HG02973 (cell line): ENCODE measurements around the gene BUB1B.

Source experiments
- ATAC-seq: cut with Tn5 transposase; IDR thresholded peaks from one replicate; pipeline ENCODE4 v1.9.1; 2021; ENCODE audit warnings: moderate library complexity; ENCODE audit not compliant: unreplicated experiment

BUB1B gene

DNA sequence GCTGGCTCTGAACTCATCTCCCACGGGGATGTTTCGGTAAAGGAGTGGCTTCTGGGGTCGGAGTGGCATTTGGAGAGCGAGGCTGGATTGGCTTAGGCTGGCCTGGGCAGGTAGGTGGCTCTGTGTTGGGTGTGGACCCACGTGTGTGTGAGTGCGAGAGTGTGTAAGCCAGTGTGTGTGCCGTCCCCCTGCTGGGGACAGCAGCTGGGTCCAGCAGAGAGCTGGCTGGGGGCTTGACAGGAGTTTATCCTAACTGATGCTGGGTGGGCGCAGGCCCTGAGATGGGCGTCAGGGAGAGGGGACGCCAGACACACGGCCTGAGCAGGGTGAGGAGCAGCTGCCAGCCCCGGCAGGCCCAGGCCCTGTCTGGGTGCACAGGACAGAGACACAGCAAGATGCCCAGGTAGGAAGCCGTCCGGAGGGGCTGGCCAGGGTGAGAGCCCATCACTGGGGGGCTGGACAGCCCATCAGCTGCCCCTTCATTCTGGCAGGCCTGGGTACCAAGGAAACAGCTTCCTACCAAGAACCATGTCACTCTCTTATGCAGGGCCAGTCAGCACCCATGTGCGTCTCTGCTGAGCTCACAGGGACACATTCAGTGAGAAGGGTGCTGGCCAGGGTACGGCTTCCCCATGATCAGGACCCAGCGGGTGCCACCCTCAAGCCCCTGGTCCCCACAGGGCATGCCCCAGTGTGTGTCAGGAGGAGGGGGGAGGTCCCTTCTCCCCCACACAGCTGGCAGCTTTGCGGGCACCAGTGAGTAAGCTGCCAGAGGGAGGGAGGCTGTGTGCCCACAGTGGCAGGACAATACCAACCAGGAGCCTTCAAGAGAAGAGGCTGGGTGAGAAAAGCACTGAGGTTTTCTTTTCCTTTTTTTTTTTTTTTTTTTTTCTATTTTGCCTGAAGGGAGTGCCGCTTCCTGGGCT, 79.1 kb downstream of the BUB1B start:
- ATAC-seq: no peak

DNA sequence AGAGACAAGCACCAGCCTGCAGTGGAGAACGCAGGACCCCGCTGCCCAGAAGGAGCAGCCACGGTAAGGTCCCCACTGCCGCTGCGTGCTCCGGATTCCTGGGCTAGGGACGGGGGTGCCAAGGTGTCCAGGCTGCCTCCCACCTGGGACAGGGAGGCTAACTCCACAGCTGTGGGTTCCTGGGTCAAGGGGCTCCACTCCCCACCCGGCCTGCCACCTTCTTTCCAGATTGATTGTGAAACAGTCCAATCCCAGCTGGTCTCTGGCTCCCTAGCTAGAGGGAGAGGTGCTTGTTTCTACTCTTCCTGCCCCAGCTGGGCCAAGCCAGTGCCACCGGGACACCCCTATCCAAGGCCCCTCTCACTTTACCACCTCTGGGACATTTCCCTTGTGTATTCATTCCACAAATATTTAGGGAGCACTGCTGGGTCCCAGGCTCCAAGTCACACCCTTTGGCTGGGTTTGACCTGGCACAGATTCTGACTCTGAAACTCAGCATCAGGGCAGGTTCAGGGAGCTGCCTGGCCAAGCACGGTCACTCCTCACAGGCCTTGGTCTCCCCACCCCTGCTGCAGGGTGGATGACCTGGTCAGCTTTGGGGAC, 79.9 kb downstream of the BUB1B start:
- ATAC-seq: no peak

DNA sequence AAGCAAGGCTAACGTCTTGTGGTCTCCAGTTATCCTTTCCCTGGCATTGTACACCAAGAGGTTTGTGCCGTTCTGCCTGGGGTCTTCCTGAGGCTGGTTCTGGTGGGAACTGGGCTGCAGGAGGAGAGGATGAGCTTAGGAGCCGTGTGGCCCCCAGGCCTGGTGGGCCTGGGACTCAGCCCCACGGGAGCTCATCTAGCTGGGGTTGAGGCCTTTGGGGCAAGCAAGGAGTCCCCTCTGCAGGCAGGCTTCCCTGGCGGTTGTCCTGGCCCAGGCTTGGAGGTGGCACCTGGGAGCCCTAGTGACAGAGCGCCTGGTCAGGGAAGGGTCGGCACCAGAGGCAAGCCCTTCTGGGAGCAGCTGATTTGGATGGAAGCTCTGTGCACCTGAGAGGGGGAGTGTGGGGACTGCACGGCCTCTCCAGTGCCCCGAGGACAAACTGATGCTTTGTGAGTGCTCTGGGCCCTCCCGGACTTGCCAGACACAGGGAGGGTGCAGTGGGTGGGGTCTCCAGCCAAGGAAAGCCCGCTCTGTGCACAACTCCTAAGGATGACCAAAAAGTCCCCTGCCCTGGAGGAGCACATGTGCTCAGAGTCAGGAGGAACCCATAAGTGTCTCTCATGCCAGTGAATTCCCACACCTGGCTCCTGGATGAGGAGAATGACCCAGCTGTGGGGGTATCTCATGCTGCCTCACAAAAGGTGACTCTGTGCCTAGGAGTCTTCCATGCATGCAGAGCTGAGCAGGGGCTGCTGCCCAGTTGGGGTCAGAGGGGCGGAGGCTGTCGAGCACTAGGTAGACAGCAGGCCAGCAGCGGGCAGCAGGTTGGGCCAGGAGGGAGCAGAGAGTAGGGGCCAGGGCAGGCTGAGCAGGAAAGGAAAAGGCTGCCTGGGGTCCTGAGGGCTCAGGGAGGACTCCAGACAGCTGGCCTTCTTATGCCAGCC, 80.7 kb downstream of the BUB1B start:
- ATAC-seq: no peak

DNA sequence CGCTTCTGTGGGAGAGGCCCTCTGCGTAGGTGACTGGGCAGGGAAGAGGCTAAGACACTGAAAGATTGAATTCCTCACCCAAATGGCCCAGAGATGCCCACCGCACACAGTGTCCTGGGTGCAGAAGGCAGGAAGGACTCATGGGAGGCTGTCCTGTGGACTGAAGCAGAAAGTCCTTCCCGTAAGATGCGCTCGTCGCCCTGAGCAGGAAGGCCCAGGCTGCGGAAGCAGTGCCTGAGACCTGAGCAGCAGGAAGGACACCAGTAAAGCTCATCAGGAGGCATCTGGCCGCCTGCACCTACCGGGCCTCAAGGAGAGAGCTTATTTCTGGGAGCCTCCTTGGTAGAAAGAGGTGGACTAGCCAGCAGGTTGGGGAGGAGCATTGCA, 81.3 kb downstream of the BUB1B start:
- no peak for ATAC-seq

DNA sequence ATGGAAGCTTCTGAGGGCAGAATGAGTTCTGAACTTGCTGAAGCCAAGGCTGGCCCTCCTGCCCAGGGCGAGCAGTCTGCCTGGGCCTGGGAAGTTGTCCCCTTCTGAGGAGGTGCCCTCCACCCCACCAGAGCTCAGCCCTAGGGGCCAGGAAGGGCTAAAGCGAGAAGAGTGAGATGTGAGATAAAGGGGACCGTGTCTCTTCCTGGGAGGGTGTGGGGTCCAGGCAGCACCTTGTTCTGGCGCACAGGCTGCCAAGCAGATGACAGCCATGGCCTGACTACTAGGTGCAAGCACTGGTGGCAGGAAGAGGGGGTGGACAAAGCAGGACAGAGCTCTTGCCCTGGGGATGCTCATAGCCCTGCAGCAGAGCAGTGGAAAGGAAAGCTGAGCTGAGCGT, 81.7 kb downstream of the BUB1B start:
- ATAC-seq: no peak

DNA sequence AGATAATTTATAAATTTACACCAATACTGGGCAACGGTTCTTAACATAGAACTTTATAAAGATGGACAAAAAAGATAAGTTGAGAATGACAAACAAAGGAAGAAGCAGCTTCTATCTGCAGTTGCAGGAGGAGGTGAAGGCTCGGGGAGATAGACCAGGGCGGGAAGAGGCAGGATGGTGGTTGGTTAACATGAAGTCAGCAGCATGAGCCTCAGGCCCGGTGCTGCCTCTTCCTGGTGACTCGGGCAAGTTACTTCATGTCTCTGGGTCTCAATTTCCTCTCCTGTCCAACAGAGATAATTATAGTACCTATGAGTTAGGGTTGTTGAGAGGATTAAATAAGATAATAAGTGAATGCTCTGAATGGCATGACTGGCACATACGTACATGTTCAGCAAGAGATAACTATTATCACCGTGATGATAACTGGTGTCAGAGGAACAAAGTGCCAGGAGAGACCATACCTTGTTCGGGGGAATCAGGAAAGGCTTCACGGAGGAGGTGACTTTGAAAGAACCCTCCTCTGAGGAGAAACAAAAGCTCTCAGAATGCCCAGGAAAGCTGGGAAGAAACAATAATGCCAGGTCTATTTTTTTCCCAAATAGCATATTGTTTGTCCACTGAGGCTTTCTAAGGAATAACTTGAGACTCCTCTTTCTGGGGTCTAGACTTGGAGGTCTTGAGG, 82.4 kb downstream of the BUB1B start:
- no peak for ATAC-seq

DNA sequence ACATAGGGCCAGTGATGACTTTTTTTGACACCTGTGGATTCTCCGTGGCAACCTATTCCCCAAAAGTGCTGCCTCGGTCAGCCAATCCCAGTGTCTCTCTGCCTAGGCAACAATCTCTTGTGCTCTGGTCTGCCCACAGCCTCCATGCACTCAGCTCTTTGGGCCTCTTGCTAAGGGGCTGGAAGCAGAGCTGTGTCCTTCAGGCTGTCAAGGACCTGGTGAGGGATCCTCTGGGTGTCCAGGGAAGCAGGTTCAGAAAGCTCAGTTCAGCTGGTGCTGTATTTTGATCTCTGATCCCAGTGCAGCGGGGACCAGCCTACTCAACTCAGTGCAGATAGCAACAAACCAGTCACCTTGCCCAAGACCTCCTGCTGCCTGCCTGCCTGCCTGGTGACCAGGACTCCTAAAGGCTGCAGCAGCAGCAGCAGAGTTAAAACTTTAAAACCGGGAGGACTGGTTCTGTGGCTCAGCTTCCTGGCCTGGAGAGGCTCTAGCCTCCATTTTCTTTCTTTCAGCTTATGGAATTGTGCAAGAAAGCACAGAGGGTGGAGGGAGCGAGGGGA, 84.2 kb downstream of the BUB1B start:
- ATAC-seq: no peak

DNA sequence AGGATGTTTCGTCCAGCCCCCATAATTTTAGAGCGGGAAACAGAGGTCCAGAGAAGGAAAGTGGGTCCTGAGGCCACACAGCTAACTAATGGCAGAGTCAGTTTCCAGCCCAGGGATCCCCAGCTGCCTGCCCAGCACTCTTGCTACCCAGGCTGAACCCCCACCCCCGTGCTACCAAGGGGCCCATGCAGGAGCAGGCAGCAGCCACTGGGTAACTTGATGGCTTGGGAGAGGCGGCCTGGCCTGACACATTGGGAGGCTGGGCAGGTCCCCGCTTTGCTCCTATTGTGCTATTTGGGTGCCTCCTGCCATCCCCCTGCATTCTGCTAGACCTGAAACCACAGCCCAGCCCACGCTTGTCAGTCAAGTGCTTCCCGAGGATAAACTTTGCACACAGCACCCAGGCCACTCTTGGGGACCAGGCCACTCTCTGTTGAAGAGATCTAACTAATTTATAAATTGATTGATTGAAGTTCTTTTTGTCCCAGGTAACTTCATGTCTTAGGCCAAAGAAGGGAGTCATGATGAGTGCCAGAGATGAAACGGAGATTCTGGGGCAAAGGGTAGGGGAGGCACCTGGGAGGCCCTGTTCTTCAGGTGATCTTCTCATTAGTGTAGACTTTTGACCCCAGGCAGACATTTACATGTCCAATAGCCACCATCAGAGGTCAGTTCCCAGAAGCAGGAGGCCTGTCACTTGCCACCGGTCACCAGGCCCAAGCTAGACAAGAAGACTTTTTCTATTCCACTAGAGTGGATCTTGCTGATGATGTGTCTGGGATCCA, 85.0 kb downstream of the BUB1B start:
- ATAC-seq: no peak

DNA sequence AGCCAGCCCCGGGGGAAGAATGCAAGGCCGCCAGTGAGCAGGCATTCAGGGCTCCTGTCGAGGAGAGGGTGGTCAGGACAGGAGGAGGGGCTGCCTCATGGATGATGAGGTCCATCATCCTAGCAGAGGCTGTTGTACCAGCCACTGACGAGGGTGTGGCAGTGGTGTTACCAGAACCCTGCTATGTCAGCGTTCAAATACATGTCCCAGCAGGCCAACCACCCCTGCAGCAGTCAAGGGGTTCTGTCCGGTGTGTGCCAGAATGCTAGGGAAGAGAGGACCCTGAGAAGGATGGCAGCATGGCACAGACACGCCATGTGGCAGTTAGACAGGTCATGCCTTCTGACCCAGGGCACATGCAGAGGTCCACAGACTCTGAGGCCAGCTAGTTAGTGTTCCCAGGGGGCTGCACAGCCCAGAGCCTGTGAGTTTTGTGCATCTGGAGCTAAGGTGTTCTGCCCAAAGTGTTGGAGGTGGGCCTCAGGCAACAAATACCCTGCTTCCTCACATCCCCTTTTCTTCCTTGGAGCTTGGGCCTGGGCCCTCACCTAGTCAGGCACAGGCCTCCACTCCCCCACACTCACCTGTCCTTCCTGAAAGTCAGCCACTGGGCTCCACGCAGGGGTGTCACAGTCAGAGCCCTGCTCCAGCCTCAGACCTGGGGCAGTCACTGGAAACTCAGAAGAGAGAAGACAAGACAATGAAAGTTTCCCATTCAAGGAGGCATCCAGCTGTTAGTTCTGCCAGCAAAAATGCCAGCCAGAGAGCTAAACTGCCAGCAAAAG, 85.8 kb downstream of the BUB1B start:
- ATAC-seq: no peak

DNA sequence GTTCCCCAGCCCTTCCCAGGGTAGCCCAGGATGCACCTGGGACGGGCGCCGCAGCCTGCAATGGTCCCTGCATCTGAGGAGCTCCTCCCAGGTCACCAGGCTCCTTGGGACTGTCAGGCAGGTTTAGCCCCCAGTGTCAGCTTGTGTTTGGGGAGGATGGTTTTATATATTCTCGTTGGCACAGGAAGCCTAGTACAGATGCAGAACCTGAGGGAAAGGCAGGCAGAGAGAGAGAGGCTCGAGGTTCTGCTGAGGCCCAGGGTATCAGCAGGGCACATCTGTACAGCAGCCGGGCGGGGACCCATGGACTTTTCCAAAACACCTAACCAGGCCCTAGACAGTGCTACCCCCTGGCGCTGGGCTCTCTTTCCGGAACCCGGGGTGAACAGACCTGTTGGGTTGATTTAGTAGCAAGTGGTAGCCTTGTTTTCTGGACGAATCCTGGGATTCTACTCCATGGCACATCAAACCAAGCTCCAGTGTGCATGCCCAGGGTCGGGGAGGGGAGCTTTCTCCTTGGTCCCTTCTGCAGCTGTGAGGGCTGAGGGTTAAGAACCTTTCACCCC, 86.6 kb downstream of the BUB1B start:
- ATAC-seq: no peak

DNA sequence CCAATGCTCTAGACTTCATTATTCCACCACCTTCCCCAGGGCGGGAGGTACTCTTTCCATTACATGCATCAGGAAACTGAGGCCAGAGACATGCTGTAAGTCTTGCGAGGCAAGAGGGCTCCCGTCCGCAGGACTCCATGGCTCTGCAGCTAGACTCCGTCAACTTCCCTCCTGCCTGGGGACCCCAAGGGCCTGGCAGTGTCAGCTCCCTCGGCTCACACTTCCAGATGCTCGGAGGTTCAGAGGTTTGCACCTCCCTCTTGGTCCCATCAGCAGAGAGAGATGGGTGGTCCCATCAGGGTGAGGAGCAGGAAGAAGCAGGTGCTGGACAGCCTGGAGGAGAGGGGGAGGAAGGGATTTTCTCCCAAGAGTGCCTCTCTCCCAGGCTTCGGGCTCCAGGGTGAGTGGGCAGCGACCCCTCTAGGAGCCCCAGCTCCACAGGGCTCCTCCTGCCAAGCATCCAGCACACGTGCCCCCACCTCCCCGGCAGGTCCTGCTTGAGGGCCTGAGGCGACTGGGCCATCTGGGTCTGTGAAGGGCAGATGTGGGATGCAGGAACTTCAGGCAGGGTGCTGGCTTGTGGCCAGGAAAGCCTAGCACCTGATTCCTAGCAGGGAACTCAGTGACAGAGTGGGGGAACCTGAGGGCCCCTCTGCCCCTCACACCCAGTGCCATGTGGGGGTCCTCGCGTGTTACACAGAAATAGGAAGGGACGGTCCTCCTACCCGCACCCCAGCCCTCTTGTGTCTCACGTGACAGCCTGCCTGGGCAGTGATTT, 87.3 kb downstream of the BUB1B start:
- no peak for ATAC-seq

DNA sequence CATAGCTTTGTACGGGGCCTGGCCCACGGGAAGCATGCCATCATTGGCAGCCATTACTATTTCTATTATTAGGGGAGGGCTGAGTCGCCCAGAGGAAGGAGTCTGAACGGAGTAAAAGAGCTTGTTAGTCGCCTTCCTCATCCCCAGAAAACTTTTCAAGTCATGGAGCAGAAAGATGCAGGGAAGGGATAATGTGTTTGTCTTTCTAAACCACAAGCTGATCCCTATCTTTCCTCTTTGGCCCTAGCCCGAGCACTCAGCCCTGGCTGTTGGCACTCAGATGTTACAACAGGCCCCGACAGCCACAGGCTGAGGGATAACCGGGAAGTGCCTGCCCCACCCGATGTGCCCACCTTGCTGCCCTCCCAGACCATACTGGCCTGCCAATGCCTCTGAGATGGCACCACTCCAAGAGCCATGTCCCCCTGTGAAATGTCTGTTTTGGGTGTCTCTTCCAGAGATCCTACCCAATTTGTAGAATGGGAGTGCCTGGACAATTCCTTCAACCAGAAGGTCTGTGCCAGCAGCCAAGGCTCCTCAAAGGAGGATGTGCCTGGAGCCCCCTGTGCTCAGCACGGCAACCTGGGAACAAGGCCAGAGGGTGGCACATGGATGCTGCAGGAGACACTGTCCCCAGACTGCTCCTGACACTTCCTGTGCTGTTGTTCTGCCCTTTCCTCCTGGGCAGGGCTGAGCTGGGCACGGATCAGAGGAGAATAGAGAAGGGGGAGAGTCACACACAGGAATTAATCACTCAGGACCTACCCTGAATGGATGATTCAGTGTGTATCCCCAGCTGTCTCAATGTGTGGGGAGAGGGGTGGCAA, 88.8 kb downstream of the BUB1B start:
- ATAC-seq: no peak

DNA sequence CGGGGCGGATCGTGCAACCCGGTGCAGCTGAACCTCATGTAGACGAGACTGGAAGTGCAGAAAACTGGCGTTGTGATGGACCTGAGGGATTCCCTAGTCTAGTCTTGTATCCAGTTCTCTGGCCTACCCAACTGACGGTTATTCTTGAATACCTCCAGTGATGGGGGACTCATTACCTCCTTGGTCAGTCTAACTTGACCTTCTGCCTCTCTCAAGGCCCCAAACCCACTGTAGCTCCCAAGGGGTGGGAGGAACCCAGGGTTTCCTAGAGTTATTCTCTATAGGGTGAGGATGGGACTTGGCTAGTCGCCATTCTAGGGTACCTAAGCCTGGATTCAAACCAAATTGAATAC, 89.4 kb downstream of the BUB1B start:
- ATAC-seq: no peak

DNA sequence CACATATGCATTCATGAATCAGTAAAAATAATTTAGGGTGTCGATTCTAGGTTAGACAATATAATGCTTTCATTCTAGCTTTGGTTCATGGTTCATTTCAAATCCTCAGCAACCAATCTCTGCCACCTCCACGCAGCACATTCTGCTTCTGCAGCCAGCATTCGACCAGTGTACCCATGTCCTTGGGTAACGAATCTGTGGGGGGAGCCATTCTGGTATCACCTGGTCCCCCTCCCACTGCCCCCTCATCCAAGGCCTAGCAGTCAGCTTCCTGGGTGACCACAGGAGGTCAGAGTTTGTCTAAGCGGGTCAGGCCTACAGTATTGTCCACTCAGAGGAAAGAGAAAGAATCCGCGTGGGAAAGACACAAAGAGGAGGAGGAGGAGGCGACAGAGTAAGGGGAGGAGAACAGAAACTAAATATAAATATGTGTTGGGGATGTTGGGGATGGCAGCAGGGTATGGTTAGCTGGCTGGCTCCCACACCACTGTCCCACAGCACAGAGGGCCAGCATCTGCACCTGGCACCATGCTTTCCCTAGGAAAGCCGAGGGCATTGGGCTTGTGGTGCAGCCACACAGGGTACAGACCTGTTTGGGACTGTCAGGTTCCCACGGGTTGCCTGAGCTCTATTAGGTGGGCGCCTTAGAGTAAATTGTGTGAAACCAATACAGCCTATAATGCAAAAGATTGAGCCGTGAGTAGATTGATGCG, 90.1 kb downstream of the BUB1B start:
- ATAC-seq: no peak

DNA sequence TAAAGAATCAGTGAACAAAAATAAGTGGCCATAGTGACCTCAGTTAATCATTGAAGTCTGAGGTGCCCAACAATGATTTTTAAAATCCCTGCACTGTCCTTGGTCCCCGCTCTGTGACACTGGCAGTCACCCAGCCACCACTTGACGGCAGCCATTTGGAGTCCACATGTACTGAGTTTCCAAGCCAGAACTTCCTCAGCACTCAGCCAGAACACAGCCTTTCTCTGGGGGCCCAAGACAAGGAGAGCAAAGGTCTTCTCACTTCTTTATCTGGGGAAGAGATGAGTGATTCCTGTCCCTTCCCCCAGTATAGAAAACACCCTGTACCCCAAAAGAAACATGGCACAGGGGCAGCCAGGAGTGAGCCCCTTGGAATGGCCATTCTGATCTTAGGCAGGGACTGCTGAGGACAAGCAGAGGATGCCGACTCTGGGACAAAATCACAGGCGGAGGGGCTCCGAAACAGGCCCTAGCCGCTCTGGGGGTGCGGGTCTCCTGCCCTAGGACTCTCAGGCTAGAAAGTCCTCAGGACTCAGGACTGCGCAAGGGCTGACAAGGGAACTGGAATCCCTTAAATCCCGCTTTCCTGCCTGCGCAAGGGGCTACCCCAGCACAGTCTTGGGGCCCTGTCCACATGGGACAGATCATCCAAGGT, 90.7 kb downstream of the BUB1B start:
- no peak for ATAC-seq

DNA sequence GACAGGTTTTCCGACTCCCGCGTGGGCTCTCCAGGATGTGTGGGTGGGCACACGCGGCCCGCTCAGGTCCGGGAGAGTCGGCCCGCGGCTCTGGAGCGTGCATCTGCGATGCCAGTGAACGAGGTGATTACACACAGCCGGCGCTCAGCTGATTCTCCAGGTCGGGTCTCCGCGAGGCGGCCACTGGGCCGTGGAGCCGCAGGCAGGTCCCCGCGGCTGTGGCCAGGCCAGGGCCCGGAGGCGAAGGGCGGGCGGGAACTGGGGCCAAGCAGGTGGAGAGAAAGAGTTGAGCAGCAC, 91.2 kb downstream of the BUB1B start:
- no peak for ATAC-seq
